NCI-H1694 (cell line): ENCODE measurements around the gene CCDC146.
"Not testable (repeated sequence)": the region's sequence is repeated elsewhere in the genome, so short reads cannot be mapped to it uniquely, and the experiment has no call there.

ENCODE experiments used
- DNase-seq: peaks from one replicate; lab custom pipeline; 2025; lab: John Stamatoyannopoulos, UW

CCDC146 gene

DNA sequence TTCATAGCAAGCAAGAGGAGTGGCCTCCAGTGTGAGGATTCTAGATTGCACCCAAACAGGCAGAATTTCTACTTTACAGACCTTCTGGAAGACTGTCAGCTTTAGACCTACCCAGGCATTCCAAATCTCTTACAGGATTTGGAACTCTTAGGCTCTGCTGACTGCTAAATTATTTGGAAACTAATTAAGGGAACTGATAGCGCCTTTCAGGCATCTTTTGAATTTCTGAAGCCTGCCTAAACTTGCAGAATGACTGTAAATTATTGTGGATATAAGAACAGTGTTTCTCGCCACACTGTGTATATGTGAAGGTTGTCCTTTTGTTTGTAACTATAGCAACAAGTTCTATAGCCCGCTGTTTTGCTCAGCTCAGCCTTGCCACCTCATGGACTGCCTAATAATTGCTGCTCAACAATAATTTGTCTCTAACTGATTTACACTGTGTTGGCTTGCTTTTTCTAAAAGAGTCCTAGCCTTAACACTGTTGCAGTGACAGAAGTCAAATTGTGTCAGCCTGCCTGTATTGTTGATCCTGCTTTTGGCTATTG lies 32.6 kb downstream of the CCDC146 start:
- not testable (repeated sequence) for DNase-seq

- DNase-seq = not testable (repeated sequence)
These were observed 33.4 kb downstream of the CCDC146 start for GRCh38 chr7:77155601-77156377.

DNA sequence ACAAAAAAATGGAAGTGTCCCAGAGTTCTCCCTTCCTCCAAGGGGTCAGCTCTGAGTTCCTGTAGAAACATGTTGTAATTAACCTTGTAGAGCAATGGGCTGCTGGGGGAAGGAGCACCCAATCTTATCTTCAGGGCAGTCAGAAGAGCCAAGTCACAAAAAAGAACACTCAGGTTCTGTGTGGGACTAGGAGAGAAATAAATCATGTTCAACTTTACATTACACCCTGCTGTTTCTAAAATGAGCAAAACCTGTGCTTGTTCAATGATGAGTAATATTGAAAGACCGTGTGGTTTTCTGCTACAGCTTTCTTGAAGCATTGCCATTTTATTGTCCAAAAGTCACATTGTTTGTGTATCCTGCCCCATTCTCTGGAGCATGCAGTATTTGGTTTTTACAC lies 34.6 kb downstream of the CCDC146 start:
- not testable (repeated sequence) for DNase-seq

DNA sequence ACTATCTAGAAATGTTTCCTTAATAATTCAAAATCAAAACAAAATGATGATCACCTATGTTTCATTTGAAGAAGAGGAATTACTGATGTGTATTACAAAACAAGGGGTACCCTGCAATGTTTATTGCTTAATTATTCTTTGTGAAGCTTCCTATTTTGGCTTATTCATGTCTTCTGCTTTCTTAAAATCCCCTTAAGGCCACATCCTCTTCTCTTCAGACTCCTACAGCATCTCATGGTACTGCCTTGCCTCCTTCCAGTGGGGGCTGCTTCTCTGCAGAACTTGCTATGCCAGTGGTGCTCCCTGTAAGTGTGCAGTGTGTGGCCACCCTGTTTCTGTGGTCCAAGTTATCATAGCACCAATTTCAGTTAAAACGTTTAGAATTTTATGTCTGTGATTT lies 35.0 kb downstream of the CCDC146 start:
- no peak for DNase-seq

- DNase-seq = not testable (repeated sequence)
These were observed 48.7 kb downstream of the CCDC146 start for GRCh38 chr7:77171073-77171472.

DNA sequence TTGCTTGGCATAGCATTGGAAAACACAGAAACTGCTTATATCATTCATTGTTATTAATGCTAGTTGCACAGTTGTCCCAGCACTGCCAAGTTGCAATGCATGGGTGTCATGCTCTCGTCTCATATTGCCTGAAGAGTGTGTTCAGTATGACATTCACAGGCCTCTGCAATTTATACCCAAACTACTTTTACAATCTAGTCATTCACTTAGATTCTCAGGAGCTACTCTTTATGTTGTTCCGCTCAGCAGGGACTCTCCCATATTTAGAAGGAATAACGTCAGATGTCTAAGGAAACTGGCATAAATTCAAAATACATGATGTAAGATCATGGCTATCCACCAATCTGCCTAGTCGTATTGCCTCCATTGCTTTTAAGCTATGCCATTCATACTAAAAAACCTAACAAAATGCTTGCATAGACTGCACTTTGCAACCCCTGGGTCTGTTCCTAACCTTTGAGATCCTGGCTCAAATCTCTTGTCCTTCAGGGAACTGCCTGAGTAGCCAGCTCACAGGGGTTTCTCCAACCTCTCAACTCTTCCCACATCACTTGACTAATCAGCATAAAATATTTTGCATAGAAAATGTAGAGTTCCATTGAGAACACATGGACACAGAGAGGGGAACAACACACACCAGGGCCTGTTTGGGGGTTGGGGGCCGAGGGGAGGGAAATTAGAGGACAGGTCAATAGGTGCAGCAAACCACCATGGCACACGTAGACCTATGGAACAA lies 50.2 kb downstream of the CCDC146 start:
- not testable (repeated sequence) for DNase-seq

DNA sequence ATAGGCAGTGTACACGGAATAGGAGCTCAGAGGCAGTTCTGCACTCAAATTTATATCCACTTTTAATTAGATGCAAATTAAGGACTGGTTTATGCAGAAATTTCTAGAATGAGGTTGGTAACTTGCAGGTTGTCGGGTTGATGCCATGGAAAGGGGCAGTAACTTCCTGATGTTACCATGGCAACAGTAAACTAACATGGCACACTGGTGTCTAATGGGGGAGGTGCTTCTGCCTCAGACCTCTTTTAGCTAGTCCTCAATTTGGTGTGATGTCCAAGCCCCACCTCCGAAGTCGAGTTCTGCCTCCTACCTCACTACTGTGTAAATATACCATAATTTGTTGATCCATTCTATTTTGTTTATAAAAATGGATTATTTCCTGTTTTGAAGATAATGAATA lies 52.0 kb downstream of the CCDC146 start:
- not testable (repeated sequence) for DNase-seq

- DNase-seq = not testable (repeated sequence)
These were observed 52.9 kb downstream of the CCDC146 start for GRCh38 chr7:77175274-77175800.

DNA sequence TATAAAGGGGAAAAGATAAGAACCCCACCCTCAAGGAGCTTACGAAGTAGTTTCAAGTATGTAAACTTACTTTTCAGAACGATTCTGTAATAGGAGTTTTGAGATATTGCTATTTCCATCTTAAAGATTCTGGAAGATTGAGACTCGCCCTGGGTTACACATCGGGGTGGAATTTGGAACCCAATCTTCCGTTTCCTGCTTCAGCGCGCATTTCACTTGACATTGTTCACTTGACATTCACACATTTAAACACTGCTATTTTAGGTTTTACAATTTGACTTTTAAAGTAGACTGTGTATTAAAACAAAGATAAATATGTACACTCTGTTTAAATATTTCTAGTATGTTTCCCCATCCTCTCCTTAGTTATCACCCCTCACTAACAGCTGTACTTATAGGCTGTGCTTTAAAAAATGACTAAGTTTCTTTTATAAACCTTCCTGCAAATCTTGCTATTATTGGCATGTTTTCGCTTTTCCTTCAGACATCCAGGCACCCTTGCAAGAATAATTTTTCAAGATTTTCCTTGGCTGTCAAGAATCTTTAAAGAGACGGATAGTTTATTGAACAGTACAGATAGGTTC lies 55.0 kb downstream of the CCDC146 start:
- not testable (repeated sequence) for DNase-seq

- not testable (repeated sequence) for DNase-seq
These were observed 55.6 kb downstream of the CCDC146 start for GRCh38 chr7:77178024-77178423.

DNA sequence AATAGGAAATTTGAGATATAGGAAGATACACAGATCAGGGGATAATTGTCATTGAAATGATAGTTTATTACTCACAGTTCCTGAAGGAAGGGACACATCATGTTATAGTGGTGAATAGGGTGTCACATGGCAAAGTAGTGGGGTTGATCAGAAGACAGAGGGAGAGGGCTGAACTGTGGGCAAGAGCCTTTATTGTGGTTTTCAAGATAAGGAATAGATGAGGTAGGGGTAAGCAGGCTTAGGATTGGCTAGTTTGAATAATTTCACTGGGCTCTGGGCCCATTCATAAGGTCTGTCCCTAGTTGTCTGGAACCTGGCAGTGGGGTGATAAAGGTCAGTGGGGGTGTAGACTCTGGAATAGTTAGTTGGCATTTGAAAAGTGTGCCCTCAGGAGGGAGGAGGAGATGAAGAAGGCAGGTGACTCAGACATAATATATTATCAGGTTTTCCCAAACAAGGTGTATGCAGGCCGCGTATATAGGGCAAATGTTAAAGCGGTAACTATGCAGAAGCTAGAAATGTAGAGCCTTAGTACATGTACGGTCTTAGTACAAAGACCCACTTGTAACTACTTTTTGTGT lies 58.7 kb downstream of the CCDC146 start:
- no peak for DNase-seq

DNA sequence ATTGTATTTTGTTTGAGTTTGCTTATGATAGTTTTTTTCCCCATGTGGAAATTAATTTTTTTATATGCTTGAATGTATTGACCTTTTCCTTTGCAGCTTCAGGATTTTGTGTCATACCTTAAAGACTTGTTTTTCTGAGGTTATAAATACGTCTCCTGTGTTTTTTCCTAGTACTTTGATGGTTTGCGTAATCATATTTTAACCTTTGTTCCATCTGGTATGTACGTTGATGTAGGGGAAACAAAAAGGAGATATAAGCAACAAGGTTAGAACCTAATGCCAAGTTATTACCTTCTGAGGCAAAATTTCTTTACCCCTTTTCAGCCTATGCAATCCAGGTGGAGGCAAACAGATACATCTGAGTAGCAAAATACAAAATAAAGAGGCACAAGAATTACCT lies 59.3 kb downstream of the CCDC146 start:
- no peak for DNase-seq

GRCh38 chr7:77182261-77182660 lies 59.8 kb downstream of the CCDC146 start:
- DNase-seq = no peak

DNA sequence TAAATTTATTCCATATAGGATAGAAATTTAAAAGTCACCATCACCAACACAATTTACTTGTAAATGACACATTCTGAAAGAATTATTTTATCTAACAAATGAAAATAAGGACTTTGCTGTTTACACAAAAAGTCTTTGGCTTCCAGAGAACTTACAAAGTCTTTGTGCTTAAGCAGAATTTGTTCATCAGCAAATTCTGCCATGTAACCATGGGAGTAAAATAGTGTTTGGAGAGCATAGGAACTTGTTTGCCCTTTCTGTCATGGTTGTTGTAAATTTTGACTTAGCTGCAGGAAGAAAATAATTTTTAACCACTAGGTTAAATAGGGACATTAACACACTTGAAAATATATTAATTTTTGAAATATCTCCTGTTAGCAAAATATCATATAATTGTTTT lies 62.0 kb downstream of the CCDC146 start:
- no peak for DNase-seq

GRCh38 chr7:77184990-77185389 lies 62.6 kb downstream of the CCDC146 start:
- no peak for DNase-seq

DNA sequence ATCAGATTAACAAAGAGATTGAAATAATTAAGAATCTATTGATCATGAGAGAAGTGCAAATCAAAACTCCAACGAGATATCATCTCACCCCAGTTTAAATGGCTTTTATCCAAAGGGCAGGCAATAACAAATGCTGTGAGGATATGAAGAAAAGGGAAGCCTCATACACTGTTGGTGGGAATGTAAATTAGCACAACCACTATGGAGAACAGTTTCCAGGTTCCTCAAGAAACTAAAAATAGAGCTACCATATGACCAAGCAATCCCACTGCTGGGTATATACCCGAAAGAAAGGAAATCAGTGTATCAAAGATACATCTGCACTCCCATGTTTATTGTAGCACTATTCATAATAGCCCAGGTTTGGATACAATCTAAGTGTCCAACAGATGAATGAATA lies 63.5 kb downstream of the CCDC146 start:
- no peak for DNase-seq

GRCh38 chr7:77188731-77189437 lies 66.5 kb downstream of the CCDC146 start:
- DNase-seq = no peak

DNA sequence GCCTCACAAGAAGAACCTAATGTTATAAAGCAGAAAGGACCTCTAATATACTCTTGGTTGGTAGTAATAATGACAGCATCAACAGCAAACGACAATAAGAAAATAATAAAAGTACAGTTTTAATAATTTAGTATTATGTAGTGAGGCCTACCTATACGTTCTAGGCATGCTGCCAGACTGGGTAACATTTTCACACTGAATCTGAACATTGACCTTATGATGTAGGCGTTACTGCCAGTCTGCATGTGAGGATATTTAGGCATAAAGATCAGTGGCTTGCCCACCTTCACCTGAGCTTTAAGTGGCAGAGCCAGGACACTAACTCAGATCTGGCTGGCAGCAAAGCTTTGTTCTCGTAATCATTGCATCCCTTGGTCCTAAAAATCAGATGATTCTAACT lies 74.7 kb downstream of the CCDC146 start:
- no peak for DNase-seq

DNA sequence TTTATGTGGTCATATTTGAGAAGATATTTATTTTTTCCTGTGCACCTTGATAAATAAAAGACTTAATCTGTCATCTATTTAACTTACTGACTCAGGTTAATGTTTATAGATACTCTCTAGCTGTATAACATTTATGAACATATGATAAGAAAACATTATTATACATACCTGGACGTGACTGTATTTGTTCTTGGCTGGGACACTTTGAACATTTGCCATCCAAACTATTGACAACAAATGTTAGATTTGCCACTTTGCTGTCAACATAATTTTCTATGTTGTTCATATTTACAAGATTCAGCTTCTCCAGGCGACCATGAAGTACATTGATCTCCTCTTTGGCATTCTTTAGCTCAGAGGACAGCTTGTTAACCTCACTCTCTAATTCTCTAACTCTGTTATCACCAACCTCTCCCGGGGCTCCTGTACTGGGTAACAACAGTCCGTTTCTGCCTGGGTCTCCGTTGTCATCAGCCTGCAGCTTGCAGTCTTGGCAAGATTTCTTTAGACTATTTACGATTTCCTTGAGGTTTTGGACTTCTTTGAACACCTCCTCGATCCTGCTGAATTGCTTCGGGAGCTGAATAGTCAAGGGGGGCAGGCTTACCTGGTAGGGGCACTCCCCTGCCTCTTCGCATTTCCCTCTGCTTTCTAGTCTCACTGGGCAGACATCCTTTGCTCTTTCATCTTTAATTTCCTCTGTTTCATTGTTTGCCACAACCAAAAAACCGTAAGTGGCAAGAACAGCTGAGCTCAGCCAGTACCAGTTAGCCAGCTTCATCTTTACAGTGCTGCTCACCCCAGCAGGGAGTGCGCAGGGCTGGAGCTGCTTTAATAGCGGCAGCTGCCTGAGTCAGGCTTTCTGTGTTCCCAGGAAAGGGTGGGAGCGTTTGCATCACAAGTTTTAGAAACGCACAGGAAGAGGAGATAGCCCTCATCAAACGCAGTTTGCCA lies 76.9 kb downstream of the CCDC146 start, which contains the start of gene FGL2:
FGL2 (minus strand) TSS at position 807 of the 954 bp plus-strand sequence; CDS start at position 781, 26 bp downstream.
- no peak for DNase-seq

DNA sequence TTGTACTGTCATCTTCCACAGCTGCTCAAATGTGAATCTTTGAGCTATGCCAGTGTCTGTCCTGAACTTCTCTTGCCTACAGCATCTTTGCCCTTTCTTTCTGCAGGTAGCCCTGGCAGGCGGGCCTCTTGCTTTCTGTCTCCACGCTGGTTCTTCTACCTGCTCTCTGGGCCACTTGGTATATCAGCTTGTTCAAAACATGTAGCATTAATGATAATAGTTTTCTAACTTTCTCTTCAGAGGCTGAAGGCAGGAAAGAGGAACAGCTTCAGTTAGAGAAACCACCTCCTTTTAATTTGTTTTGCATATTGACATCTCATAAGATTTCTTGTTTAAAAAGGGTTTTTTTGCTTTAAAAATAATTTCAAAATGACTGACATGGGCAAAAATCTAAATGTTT lies 78.1 kb downstream of the CCDC146 start:
- no peak for DNase-seq
